Stimulated activated naive CD8-positive, alpha-beta T cell treated with anti-CD3 and anti-CD28 coated beads, Interleukin-15, Interleukin-2, amounts not matched to agents 100 ng/mL and 50 ng/mL, for 24 hours (primary cell): ENCODE data around the gene RBMX.
"Not testable (repeated sequence)": the region's sequence is repeated elsewhere in the genome, so short reads cannot be mapped to it uniquely, and the experiment has no call there.

Experiments used
- H3K27ac Mint-ChIP-seq: one replicate; pipeline ENCODE4 v1.8.0; 2021; ENCODE audit warnings: mild to moderate bottlenecking, mixed read lengths
- H3K27me3 Mint-ChIP-seq: one replicate; pipeline ENCODE4 v1.8.0; 2021; ENCODE audit warnings: mixed read lengths
- H3K36me3 Mint-ChIP-seq: one replicate; pipeline ENCODE4 v1.8.0; 2021; ENCODE audit warnings: low read depth, mixed read lengths
- H3K4me1 Mint-ChIP-seq: one replicate; pipeline ENCODE4 v1.8.0; 2021; ENCODE audit warnings: low read depth, mixed read lengths
- H3K4me3 Mint-ChIP-seq: one replicate; pipeline ENCODE4 v1.8.0; 2021; ENCODE audit warnings: mild to moderate bottlenecking, mixed read lengths
- H3K9me3 Mint-ChIP-seq: one replicate; pipeline ENCODE4 v1.8.0; 2021; ENCODE audit warnings: mixed read lengths

Gene RBMX

DNA sequence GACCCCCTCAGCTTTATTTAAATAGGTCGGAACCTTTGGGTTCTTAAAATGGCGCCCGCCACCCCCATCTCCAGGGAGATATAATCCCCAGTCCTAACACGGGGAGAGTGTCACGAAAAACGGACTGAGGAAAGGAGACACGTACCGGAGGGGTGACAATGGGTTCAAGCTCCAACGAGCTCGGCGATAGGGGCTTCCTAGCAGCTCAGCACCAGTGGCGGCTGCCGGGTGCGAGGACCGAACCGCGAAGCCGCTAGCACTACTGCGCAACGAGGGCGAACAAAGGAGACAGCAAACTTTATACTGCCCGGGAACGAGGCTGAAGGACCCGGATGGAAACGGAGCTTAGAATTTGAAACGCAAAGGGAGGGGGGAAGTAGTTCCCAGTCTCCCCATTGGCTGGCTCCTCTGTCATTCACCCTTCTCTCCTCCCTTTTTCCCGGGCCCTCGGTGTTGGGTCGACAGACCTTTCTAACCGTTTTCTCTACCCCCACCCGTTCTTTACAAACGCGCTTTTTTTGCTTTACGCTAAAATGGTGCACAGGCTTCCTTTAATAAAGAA is at the start of gene RBMX:
Gene RBMX (minus strand): TSS at position 274 of the 562 bp plus-strand sequence. CDS start 1,298 bp downstream, outside the sequence.
- peaks cover 39% of the 10 kb centered on the region for H3K36me3 Mint-ChIP-seq

DNA sequence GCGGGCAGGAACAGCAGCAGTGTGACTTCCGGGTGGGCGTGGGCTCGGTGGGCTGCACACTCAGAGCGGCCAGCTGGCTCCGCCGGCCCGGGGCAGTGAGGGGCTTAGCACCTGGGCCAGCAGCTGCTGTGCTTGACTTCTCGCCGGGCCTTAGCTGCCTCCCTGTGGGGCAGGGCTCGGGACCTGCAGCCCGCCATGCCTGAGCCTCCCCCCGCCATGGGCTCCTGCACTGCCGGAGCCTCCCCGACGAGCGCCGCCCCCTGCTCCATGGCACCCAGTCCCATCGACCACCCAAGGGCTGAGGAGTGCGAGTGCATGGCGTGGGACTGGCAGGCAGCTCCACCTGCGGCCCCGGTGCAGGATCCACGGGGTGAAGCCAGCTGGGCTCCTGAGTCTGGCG is 40.9 kb upstream of the RBMX start:
- H3K9me3 Mint-ChIP-seq, H3K27ac Mint-ChIP-seq, H3K4me1 Mint-ChIP-seq, H3K4me3 Mint-ChIP-seq, H3K36me3 Mint-ChIP-seq, H3K27me3 Mint-ChIP-seq: not testable (repeated sequence)

More for the DNA sequence above, at the start of gene RBMX:
- Mint-ChIP-seq H3K9me3 (no peaks in the 10 kb centered on the region), H3K27me3 (no peaks in the 10 kb centered on the region), H3K4me1 (peaks cover 38% of the 10 kb centered on the region), H3K4me3 (peak within 1 kb of the TSS; percentile 99), H3K27ac (peak within 1 kb of the TSS; percentile 99)

DNA sequence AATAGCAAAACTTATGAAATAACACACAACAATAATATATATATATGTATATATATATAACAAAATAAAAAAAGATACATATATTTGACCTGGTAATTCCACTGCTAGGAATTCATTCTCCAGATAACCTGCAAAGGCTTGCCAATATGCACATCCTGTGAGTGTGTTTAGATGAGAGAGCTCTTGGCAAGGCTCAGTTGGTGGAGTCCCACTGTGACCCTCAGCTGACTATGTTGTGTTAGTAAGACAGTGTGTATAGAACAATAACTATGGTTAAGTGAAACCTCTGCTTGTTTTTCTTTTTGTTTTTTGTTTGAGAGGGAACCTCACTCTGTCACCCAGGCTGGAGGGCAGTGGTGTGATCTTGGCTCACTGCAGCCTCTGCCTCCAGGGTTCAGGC is 39.5 kb upstream of the RBMX start:
- H3K9me3 Mint-ChIP-seq: no peaks in the 10 kb centered on the region
- H3K27me3 Mint-ChIP-seq: no peaks in the 10 kb centered on the region
- no peak overlapping the region for H3K4me3 Mint-ChIP-seq

DNA sequence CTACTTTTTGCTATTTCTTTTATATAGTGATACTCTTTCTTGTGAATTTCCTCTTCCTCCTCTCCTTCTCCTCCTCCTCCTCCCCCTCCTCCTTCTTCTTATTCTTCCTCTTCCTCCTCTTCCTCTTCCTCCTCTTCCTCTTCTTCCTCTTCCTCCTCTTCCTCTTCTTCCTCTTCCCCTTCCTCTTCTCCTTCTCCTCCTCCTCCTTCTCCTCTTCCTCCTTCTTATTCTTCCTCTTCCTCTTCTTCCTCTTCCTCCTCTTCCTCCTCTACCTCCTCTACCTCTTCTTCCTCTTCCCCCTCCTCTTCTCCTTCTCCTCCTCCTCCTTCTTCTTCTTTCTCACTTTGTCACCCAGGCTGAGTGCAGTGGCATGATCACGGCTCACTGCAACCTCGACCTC is 36.3 kb upstream of the RBMX start:
- Mint-ChIP-seq H3K4me1 (peaks cover 2% of the 10 kb centered on the region), H3K9me3 (no peaks in the 10 kb centered on the region), H3K27ac (no peak overlapping the region), H3K4me3 (no peak overlapping the region), H3K36me3 (no peaks in the 10 kb centered on the region), H3K27me3 (no peaks in the 10 kb centered on the region)

More for the DNA sequence above, 39.5 kb upstream of the RBMX start:
- Mint-ChIP-seq H3K4me1 (peaks cover 1% of the 10 kb centered on the region), H3K27ac (no peak overlapping the region), H3K36me3 (peaks cover 6% of the 10 kb centered on the region)

DNA sequence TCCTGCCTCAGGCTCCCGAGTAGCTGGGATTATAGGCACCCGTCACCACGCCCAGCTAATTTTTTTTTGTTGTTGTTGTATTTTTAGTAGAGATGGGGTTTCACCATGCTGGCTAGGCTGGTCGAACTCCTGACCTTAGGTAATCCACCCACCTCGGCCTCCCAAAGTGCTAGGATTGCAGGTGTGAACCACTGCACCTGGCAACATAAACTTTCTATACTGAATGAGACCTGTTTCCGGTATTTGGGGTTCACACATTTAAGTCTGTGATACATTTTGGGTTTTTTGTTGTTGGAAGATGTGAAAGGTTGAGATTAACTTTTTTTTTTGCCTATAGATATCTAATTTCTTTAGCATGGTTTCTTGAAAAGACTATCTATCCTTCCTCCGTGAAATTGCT is 31.1 kb upstream of the RBMX start:
- not testable (repeated sequence) for H3K36me3 Mint-ChIP-seq, H3K27me3 Mint-ChIP-seq, H3K9me3 Mint-ChIP-seq, H3K27ac Mint-ChIP-seq
- Mint-ChIP-seq H3K4me3 (peak overlapping the region; percentile 32), H3K4me1 (peaks cover 11% of the 10 kb centered on the region)

DNA sequence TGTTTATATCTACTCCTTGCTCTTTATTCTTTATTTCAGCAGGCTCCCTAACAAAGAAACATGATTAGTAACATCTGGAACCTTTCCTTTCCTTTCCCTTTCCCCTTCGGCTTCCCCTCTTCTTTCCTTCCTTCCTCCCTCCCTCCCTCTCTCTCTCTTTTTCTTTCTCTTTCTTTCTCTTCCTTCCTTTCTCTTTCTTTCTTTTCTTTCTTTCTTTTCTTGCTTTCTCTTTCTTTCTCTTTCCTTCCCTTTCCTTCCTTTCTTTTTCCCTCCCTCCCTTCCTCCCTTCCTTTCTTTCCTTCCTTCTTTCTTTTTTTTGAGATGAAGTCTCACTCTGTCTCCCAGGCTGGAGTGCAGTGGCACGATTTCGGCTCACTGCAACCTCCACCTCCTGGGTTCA is 30.7 kb upstream of the RBMX start:
- Mint-ChIP-seq H3K4me1 (peaks cover 11% of the 10 kb centered on the region), H3K27ac (no peak overlapping the region), H3K9me3 (no peaks in the 10 kb centered on the region), H3K27me3 (no peaks in the 10 kb centered on the region), H3K4me3 (peak overlapping the region; percentile 32), H3K36me3 (no peaks in the 10 kb centered on the region)

DNA sequence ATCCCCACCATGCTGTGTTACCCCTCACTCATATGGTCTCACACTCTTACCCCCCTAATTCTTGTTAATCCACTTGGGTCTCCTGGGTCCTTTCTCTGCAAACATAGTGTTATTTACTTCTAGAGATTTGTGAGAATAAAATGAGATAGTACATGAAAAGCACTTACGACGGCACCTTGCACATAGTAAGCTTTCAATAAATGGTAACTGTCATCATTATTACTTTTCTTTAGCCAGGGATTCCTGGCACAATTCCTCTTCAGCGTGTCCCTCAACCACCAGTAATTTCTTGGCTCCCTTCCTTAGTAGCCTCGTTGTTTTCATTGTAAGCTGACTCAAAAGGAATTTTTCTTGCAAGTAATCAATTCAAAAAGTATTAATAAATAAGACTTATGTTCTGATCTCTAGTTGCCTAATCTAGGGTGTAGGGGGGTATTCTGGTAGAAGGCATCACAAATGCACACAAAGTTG is 30.1 kb upstream of the RBMX start:
- Mint-ChIP-seq H3K36me3 (no peaks in the 10 kb centered on the region), H3K4me1 (peaks cover 11% of the 10 kb centered on the region), H3K27me3 (no peaks in the 10 kb centered on the region), H3K27ac (peak overlapping the region; percentile 86), H3K9me3 (no peaks in the 10 kb centered on the region), H3K4me3 (peak overlapping the region; percentile 86)

DNA sequence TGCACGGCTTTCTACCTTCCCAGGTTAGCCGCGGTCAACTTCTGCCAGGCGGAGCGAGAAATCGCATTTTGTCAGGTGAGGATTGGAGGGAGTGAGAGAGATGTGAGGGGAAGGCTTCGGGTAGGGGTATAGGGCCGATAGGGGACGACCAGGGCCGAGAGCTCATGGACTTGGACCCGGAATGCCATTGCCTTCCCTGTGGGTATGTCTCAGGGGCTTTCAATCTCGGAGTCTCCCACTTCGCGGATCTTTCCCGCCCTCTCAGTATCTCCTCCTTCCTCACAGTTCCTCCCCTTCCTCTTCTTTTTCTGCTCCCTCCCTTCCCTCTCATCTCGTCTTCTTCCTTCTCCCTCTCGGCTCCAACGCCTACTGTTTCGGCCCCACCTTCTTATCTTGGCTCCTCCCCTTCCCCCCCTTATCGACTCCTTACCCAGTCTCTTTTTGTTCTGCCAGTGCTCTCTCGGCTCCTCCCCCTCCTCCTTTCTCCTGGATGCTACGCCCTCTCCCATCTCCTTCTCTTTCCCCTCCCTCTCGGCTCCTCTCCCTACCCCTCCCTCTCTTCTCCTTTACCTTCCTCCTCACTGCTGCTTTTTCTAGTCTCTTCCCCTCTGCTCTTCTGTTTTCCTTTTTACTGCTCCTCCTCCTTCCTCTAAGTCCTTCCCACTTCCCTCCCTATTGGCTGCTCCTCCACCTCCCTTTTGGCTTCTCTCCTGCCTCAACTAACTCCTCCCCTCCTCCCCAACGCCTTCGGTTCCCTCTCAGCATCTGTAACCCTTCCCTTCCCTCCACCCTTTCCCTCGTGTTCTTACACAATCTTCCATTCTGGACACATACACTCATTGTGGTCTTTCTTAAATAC is 29.4 kb upstream of the RBMX start:
- Mint-ChIP-seq H3K4me3 (peak overlapping the region; percentile 86), H3K9me3 (no peaks in the 10 kb centered on the region), H3K27ac (peak overlapping the region; percentile 86), H3K36me3 (no peaks in the 10 kb centered on the region), H3K4me1 (peaks cover 11% of the 10 kb centered on the region), H3K27me3 (no peaks in the 10 kb centered on the region)

DNA sequence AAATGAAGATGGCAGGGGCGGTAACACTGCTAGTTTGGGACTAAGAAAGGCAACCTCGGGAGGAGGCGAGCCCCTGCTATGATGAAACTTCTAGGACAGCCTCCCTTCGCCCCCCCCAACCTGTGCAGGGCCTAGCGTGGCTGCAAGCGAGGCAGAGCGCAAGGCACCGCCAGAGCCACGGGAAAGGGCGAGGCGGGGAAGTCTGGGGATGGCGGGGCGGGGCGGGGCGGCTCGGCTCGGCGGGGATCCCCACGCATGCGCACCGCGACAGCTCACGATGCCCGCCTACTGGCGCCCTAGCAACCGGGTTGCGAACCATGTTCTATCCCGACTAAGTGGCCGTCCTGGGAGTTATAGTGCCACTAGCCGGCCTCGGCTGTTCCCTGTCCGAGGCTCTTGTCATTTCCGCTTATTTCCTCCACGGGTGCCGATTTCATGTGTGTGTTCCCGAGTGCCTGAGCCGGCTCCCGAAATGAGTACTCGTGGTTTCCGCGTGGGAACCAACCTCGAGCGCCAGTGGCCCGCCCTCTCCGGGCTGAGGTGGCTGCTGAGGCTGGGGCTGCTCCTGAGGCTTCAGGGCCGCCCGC is 28.7 kb upstream of the RBMX start:
- Mint-ChIP-seq H3K4me1 (peaks cover 11% of the 10 kb centered on the region), H3K9me3 (no peaks in the 10 kb centered on the region), H3K4me3 (peak overlapping the region; percentile 86), H3K27ac (peak overlapping the region; percentile 86), H3K36me3 (no peaks in the 10 kb centered on the region), H3K27me3 (no peaks in the 10 kb centered on the region)

DNA sequence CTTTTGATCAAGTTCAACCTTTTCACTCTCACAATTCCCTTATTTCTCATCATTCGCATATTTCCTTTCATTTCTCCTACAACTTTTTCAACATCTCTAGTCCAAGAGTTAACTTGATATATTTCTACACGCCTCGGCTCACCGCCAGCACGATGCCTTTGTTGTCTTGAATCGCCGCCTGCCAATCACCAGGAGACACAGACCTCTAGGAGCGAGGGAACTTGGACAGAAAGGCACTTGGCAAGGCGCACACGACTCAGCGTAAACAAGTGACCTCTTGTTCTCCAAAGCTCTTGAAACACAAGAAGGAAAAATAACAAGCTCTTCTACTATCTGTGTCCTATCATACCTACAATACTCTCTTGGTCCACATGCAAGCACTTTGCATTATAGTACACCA is 27.1 kb upstream of the RBMX start:
- Mint-ChIP-seq H3K4me3 (no peak overlapping the region), H3K4me1 (peaks cover 11% of the 10 kb centered on the region), H3K27ac (no peak overlapping the region), H3K36me3 (no peaks in the 10 kb centered on the region), H3K9me3 (no peaks in the 10 kb centered on the region), H3K27me3 (no peaks in the 10 kb centered on the region)

DNA sequence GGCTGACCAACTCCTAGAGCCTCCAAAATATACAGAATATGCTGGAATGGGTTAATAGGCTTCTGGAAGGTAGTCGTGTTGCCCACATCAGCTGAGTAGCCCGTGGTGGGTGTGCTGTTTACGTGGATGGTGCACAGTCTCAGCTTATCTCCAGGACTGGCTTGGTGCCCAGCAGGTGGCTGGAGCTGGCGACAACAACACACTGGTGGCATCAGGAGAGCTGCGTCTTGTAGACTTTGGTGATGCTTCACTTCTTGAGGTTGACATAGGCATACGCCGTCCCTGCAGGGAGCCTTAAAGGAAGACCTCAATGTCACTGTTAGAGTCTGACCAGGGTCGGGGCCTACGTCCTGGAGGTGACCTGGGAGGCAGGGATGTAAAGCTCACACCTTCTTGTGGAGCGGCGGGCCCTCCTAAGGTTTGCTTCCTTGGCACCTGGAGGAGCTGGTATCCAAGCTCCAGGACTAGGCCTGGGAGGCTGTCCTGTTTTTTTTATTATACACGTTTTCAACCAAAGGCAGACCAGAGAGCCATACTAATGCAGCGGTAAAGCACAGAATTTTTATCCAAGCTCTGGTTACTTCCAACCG is 26.5 kb upstream of the RBMX start:
- no peaks in the 10 kb centered on the region for H3K27me3 Mint-ChIP-seq
- no peaks in the 10 kb centered on the region for H3K9me3 Mint-ChIP-seq
- no peak overlapping the region for H3K27ac Mint-ChIP-seq
- H3K4me1 Mint-ChIP-seq: peaks cover 10% of the 10 kb centered on the region
- H3K36me3 Mint-ChIP-seq: no peaks in the 10 kb centered on the region
- no peak overlapping the region for H3K4me3 Mint-ChIP-seq

DNA sequence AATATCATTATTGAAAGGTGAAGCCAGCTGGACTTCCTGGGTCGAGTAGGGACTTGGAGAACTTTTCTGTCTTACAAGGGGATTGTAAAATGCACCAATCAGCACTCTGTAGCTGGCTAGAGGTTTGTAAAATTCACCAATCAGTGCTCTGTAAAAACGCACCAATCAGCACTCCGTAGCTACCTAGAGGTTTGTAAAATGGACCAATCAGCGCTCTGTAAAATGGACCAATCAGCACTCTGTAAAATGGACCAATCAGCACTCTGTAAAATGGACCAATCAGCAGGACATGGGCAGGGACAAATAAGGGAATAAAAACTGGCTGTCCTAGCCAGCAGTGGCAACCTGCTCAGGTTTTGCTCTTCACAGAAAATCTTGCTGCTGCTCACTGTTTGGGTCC is 23.5 kb upstream of the RBMX start:
- H3K27me3 Mint-ChIP-seq, H3K27ac Mint-ChIP-seq, H3K36me3 Mint-ChIP-seq, H3K4me3 Mint-ChIP-seq, H3K9me3 Mint-ChIP-seq, H3K4me1 Mint-ChIP-seq: not testable (repeated sequence)

DNA sequence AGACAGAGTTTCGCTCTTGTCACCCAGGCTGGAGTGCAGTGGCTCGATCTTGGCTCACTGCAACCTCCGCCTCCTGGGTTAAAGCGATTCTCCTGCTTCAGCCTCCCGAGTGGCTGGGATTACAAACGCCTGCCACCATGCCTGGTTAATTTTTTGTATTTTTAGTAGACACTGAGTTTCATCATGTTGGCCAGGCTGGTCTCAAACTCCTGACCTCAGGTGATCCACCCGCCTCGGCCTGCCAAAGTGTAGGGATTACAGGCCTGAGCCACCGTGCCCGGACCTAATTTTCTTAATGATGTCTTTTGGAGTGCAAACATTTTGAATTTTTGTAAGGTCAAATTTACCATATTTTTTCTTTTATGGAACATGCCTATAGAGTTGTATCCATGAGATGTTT is 19.5 kb upstream of the RBMX start:
- H3K27ac Mint-ChIP-seq, H3K9me3 Mint-ChIP-seq, H3K27me3 Mint-ChIP-seq, H3K4me1 Mint-ChIP-seq, H3K4me3 Mint-ChIP-seq, H3K36me3 Mint-ChIP-seq: not testable (repeated sequence)

DNA sequence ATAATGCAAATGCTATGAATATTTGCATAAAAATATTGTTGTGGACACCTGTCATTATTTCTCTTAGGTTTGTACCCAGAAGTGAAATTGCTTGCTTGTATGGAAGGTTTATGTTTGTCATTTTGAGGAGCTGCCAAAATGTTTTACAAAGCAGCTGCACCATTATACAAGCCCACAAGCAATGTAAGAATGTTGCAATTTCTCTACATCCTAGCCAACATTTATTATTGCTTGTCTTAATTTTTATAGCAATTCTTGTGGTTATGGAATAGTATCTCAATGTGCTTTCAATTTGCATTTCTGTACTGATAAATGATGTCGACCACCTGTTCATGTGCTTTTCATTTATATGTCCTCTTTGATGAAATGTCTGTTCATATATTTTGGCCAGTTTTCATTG is 18.7 kb upstream of the RBMX start:
- H3K27me3 Mint-ChIP-seq: no peaks in the 10 kb centered on the region
- no peaks in the 10 kb centered on the region for H3K4me1 Mint-ChIP-seq
- H3K4me3 Mint-ChIP-seq: no peak overlapping the region
- H3K36me3 Mint-ChIP-seq: no peaks in the 10 kb centered on the region
- no peaks in the 10 kb centered on the region for H3K9me3 Mint-ChIP-seq
- H3K27ac Mint-ChIP-seq: no peak overlapping the region

DNA sequence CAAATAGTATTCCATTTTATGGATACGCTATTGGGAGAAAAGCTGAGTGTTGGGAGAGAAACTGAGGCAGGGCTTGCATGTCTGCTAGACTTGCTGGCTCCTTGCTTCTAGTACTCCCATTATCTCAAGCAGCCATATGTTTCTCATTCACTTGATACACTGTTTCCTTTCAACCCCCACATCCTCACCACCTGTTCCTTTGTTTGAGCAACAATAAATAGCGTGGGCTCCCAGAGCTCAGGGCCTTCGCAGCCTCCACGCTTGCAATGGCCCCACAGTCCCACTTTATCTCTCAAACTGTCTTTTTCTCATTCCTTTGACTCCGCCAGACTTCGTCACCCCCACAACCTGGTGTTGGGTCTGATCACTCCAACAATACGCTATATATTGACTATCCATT is 18.2 kb upstream of the RBMX start:
- H3K36me3 Mint-ChIP-seq, H3K27me3 Mint-ChIP-seq, H3K27ac Mint-ChIP-seq, H3K4me1 Mint-ChIP-seq, H3K4me3 Mint-ChIP-seq, H3K9me3 Mint-ChIP-seq: not testable (repeated sequence)
